ENCODE measurements around the gene SH3GL1. TPM values are rescaled to one million over a fixed set of nuclear protein-coding genes. Genes with fewer than 3 reads are reported as not detected.
A peak's percentile ranks its signal among the peaks of the same experiment; 100 is the strongest.

The SH3GL1 gene
- total and polyA plus RNA-seq, 12 donors = 20.9 to 112 (median 87.4) TPM

DNA sequence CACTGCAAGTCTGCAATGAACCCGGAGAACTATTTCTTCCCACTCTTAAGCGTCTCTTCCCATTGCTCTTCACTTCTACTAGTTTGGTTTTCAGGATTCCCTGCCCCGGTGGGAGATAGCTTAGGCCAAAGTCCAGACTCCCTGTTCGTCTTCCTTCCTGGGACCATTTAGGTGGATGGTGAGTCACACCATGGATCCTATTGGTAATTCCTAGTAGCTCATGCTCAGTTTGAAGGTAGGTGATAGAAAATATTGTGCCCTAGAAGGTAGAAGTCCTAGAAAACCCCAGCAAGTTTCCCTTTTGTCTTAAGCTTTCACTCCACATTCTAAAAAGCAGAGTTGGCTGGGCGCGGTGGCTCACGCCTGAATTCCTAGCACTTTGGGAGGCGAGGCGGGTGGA is 15.9 kb upstream of the SH3GL1 start:
- 91 to 95% (median 94%) methylated on average over 9 of the region's 9 CpGs for WGBS, 4 donors
- no peaks in the 10 kb centered on the region for H3K36me3 ChIP-seq (replicated peaks in 1 of 2)
- H3K27ac ChIP-seq = peak overlapping the region in 2 of 5 donors; percentile 66 to 77
- intact Hi-C loops (cut with DNase I) = no loop called here
- no peaks in the 10 kb centered on the region for H3K27me3 ChIP-seq
- H3K4me3 ChIP-seq = no peak overlapping the region
- DNase-seq = no peak
- H3K4me1 ChIP-seq (replicated peaks in 1 of 2) = peaks cover 16 to 23% of the 10 kb centered on the region in 2 donors
- no peaks in the 10 kb centered on the region for H3K9me3 ChIP-seq (replicated peaks in 1 of 3)
- TF ChIP-seq POLR2A (IDR thresholded peaks at IDR 0.05) = no peak
- TF ChIP-seq, protein P1, sequence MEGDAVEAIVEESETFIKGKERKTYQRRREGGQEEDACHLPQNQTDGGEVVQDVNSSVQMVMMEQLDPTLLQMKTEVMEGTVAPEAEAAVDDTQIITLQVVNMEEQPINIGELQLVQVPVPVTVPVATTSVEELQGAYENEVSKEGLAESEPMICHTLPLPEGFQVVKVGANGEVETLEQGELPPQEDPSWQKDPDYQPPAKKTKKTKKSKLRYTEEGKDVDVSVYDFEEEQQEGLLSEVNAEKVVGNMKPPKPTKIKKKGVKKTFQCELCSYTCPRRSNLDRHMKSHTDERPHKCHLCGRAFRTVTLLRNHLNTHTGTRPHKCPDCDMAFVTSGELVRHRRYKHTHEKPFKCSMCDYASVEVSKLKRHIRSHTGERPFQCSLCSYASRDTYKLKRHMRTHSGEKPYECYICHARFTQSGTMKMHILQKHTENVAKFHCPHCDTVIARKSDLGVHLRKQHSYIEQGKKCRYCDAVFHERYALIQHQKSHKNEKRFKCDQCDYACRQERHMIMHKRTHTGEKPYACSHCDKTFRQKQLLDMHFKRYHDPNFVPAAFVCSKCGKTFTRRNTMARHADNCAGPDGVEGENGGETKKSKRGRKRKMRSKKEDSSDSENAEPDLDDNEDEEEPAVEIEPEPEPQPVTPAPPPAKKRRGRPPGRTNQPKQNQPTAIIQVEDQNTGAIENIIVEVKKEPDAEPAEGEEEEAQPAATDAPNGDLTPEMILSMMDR (IDR thresholded peaks at IDR 0.05) = no peak

DNA sequence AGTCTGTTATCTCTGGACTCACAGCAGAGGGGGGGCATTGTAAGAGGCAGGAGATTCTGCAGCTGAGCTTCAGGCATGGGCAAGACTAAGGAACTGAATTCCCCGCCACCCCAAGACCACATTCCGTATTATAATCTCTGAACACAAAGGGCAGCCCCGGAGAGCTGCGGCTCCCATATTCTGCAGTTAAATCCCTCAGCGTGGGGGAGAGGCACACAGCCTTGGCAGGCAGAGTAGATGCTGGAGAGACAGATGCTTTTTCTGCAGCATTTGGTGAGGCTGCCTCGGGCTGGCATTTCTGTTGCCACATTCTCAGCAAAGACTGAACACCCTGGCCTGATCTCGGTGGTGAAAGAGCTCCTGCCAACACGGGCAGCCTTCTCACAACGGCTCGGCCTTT is 15.0 kb upstream of the SH3GL1 start:
- intact Hi-C loops (cut with DNase I) = no loop called here
- Histone ChIP-seq H3K27ac (peak overlapping the region; percentile 5 to 82 (median 66)), H3K27me3 (no peaks in the 10 kb centered on the region), H3K4me1 (replicated peaks in 1 of 2) (peaks cover 16 to 23% of the 10 kb centered on the region in 2 donors), H3K4me3 (no peak overlapping the region), H3K36me3 (replicated peaks in 1 of 2) (no peaks in the 10 kb centered on the region), H3K9me3 (replicated peaks in 1 of 3) (no peaks in the 10 kb centered on the region)
- no peak for TF ChIP-seq POLR2A (IDR thresholded peaks at IDR 0.05)
- TF ChIP-seq, protein P1 (IDR thresholded peaks at IDR 0.05) = no peak
- DNase-seq = peak in 5 of 7 donors; percentile 42 to 66 (median 48)
- WGBS, 4 donors = 36 to 40% (median 38%) methylated on average over 6 to 10 of the region's 10 CpGs

DNA sequence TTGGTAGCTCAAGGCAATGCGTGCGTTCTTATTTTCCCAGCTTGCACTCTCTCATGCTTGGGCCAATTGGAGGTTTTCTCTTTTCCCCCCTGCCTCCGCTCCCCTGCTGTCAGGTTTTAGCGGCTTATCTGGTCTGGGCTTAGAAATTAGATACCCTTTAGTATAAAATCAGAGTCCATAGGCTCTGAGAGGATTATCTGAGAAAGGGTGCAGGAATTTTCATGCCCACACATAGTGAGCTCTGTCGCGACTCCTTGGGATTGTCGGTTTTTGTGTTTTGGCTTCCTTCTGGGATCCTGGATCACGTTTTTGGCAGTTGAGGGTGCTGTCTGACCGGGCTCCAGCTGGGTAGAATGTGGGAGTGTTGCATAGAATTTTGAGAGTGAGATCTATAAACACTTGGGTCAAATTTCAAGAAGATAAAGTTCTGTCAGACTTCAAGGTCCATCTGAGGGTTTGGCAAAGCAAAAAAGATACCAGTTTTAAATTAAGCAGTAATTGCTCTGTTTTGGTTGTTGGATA is 14.5 kb upstream of the SH3GL1 start:
- no peak overlapping the region for H3K4me3 ChIP-seq
- intact Hi-C loops (cut with DNase I) = no loop called here
- WGBS, 4 donors = 23 to 32% (median 29%) methylated on average over 9 of the region's 9 CpGs
- H3K4me1 ChIP-seq (replicated peaks in 1 of 2) = peaks cover 16 to 23% of the 10 kb centered on the region in 2 donors
- peak overlapping the region; percentile 5 to 82 (median 66) for H3K27ac ChIP-seq
- DNase-seq = peak in 3 of 7 donors; percentile 32 to 64 (median 53)
- no peaks in the 10 kb centered on the region for H3K9me3 ChIP-seq (replicated peaks in 1 of 3)
- H3K27me3 ChIP-seq = no peaks in the 10 kb centered on the region
- TF ChIP-seq, protein P1 (IDR thresholded peaks at IDR 0.05) = peak in 1 of 6 experiments; percentile 8
- TF ChIP-seq POLR2A (IDR thresholded peaks at IDR 0.05) = peak in 1 of 2 donors; percentile 31
- no peaks in the 10 kb centered on the region for H3K36me3 ChIP-seq (replicated peaks in 1 of 2)

DNA sequence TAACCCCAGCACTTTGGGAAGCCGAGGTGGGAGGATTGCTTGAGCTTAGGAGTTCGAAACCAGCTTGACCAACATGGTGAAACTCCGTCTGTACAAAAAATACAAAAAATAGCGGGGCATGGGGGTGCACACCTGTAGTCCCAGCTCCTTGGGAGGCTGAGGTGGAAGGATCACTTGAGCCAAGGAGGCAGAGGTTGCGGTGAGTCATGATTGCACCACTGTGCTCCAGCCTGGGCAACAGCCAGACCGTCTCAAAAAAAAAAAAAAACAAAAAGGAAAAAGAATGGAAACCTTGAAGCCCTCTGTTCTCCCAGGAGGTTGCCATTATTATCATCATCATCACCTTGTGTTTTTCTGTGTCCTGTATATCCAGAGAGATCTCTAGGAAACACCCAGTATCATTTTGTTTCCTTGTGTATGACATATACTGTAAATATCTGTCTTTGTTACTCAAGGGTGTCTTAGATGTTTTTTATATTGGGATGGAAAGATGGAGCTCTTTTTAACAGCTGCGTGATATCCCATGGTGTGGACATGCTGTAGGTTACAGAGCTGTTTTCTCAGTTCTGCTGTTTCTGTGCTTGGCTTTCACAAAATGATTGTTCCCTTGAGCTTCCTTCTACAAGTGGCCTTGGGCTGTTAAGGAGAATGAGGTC is 13.9 kb upstream of the SH3GL1 start:
- Histone ChIP-seq H3K27ac (peak overlapping the region in 4 of 5 donors; percentile 5 to 82 (median 72)), H3K27me3 (no peaks in the 10 kb centered on the region), H3K36me3 (replicated peaks in 1 of 2) (no peaks in the 10 kb centered on the region), H3K4me1 (replicated peaks in 1 of 2) (peaks cover 16 to 23% of the 10 kb centered on the region in 2 donors), H3K9me3 (replicated peaks in 1 of 3) (no peaks in the 10 kb centered on the region), H3K4me3 (no peak overlapping the region)
- intact Hi-C loops (cut with DNase I) = no loop called here
- 72 to 74% (median 73%) methylated on average over 7 of the region's 7 CpGs for WGBS, 4 donors
- TF ChIP-seq, protein P1 (IDR thresholded peaks at IDR 0.05) = no peak
- no peak for TF ChIP-seq POLR2A (IDR thresholded peaks at IDR 0.05)
- peak in 5 of 7 donors; percentile 51 to 72 (median 59) for DNase-seq
